Neural progenitor cell (in vitro differentiated cells): ENCODE results near the gene STPG4.

Experiments used
- EZH2phosphoT487 ChIP-seq: fragments of 200-600 bp; sonication (generic); IDR thresholded peaks from 2 replicates; pipeline ENCODE4 v1.6.1; 2017; ENCODE audit warnings: antibody characterized with exemption
- TF ChIP-seq, protein P1 (sequence below): fragments of 200-600 bp; sonication (generic); IDR thresholded peaks from 2 replicates; pipeline ENCODE4 v1.5.1; 2017; ENCODE audit warnings: antibody characterized with exemption, mild to moderate bottlenecking

DNA sequence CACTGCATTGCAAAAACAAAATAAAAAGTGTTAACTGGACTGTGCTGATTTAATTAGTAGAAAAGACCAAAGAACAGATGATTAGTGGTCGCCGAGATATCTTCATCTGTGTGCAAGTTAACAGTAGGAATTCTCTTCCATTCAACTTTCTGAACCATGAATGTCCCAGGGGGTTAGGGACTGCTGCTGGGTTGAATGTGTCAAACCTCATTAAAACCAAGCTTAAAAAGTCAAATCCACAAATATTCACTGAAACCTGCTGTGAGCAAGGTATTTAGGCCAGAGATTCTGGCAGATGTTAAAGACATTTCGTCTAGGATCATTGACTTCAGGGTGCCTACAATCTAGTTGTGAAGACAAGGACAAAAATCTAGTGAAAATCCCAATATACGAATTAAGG, 58.7 kb downstream of the STPG4 start:
- TF ChIP-seq, protein P1, sequence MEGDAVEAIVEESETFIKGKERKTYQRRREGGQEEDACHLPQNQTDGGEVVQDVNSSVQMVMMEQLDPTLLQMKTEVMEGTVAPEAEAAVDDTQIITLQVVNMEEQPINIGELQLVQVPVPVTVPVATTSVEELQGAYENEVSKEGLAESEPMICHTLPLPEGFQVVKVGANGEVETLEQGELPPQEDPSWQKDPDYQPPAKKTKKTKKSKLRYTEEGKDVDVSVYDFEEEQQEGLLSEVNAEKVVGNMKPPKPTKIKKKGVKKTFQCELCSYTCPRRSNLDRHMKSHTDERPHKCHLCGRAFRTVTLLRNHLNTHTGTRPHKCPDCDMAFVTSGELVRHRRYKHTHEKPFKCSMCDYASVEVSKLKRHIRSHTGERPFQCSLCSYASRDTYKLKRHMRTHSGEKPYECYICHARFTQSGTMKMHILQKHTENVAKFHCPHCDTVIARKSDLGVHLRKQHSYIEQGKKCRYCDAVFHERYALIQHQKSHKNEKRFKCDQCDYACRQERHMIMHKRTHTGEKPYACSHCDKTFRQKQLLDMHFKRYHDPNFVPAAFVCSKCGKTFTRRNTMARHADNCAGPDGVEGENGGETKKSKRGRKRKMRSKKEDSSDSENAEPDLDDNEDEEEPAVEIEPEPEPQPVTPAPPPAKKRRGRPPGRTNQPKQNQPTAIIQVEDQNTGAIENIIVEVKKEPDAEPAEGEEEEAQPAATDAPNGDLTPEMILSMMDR: no peak
- no peak for TF ChIP-seq EZH2phosphoT487
